NB4 (cell line): Measurements from ENCODE around the gene TRRAP.

Experiments
- DNase-seq: peaks from one replicate; pipeline ENCODE4 v3.0.0; 2010; ENCODE audit warnings: low read depth
- H3K4me3 ChIP-seq: one replicate; pipeline ENCODE4 v1.5.1; 2011; ENCODE audit warnings: mild to moderate bottlenecking, low read depth, low read length, moderate library complexity
- CTCF ChIP-seq: IDR thresholded peaks from one replicate; pipeline ENCODE4 v1.5.1; 2012; ENCODE audit warnings: low read depth, low read length
- MAX ChIP-seq: IDR thresholded peaks from 2 replicates; pipeline ENCODE4 v1.6.1; 2011; ENCODE audit warnings: low read depth, low read length
- MYC ChIP-seq: IDR thresholded peaks from 2 replicates; pipeline ENCODE4 v1.6.1; 2011; ENCODE audit warnings: low read depth, low read length
- POLR2A ChIP-seq: IDR thresholded peaks from 2 replicates; pipeline ENCODE4 v1.6.1; 2011; ENCODE audit warnings: mild to moderate bottlenecking; ENCODE audit not compliant: insufficient read length; ENCODE audit errors: extremely low read depth

TRRAP gene

GRCh38 chr7:98848918-98849317 is 29.4 kb upstream of the TRRAP start:
- H3K4me3 ChIP-seq = no peak overlapping the region
- TF ChIP-seq MYC = no peak
- TF ChIP-seq MAX = no peak
- TF ChIP-seq POLR2A = no peak
- no peak for TF ChIP-seq CTCF
- no peak for DNase-seq

- no peak for TF ChIP-seq MYC
- TF ChIP-seq MAX = no peak
- no peak for TF ChIP-seq CTCF
- TF ChIP-seq POLR2A = no peak
- H3K4me3 ChIP-seq = no peak overlapping the region
- no peak for DNase-seq
These were observed 25.5 kb upstream of the TRRAP start for GRCh38 chr7:98852826-98853225.

GRCh38 chr7:98855610-98856422 is 22.5 kb upstream of the TRRAP start:
- H3K4me3 ChIP-seq = no peak overlapping the region
- DNase-seq = no peak
- TF ChIP-seq CTCF (no peak), MYC (no peak), MAX (no peak), POLR2A (no peak)

- no peak for DNase-seq
- TF ChIP-seq MYC = no peak
- TF ChIP-seq POLR2A = no peak
- no peak for TF ChIP-seq CTCF
- H3K4me3 ChIP-seq = no peak overlapping the region
These were observed 18.3 kb upstream of the TRRAP start for GRCh38 chr7:98860071-98860470.

- H3K4me3 ChIP-seq = no peak overlapping the region
- no peak for DNase-seq
- TF ChIP-seq CTCF = no peak
These were observed 16.1 kb upstream of the TRRAP start for GRCh38 chr7:98862203-98862602.

GRCh38 chr7:98862716-98863420 is 15.5 kb upstream of the TRRAP start:
- DNase-seq = no peak
- TF ChIP-seq CTCF (no peak), POLR2A (no peak), MAX (no peak), MYC (no peak)
- H3K4me3 ChIP-seq = no peak overlapping the region
